BE2C (cell line): Measurements from ENCODE around the gene LRBA.
A peak's percentile ranks its signal among the peaks of the same experiment; 100 is the strongest.

ENCODE experiments used
- DNase-seq: peaks from one replicate; pipeline ENCODE4 v3.0.0-alpha.2; 2020
- H3K27me3 ChIP-seq: fragments of 250-450 bp; sonication (Bioruptor Pico); 2 replicates; pipeline ENCODE4 v1.5.1; 2020; ENCODE audit warnings: mild to moderate bottlenecking
- H3K36me3 ChIP-seq: fragments of 250-450 bp; sonication (Bioruptor Pico); 2 replicates; pipeline ENCODE4 v1.5.1; 2020; ENCODE audit warnings: mild to moderate bottlenecking
- H3K4me1 ChIP-seq: fragments of 250-450 bp; sonication (Bioruptor Pico); 2 replicates; pipeline ENCODE4 v1.5.1; 2020
- H3K4me3 ChIP-seq: 2 replicates; pipeline ENCODE4 v1.5.1; 2011; ENCODE audit warnings: low read depth, low read length
- H3K9me3 ChIP-seq: fragments of 250-450 bp; sonication (Bioruptor Pico); 2 replicates; pipeline ENCODE4 v1.5.1; 2020
- CTCF ChIP-seq: IDR thresholded peaks from 2 replicates; pipeline ENCODE4 v1.5.1; 2012; ENCODE audit warnings: mild to moderate bottlenecking, low read depth, low read length

The LRBA gene

GRCh38 chr4:150599547-150599946 lies 415.5 kb downstream of the LRBA start:
- Histone ChIP-seq H3K4me1 (peaks cover 24% of the 10 kb centered on the region), H3K9me3 (no peaks in the 10 kb centered on the region), H3K4me3 (peak overlapping the region; percentile 44), H3K27me3 (no peaks in the 10 kb centered on the region), H3K36me3 (no peaks in the 10 kb centered on the region)
- no peak for TF ChIP-seq CTCF
- DNase-seq: no peak

GRCh38 chr4:150598909-150599308 lies 416.2 kb downstream of the LRBA start:
- no peaks in the 10 kb centered on the region for H3K27me3 ChIP-seq
- H3K36me3 ChIP-seq: no peaks in the 10 kb centered on the region
- H3K4me3 ChIP-seq: peak overlapping the region; percentile 44
- DNase-seq: peak; percentile 73
- H3K9me3 ChIP-seq: no peaks in the 10 kb centered on the region
- H3K4me1 ChIP-seq: peaks cover 28% of the 10 kb centered on the region
- TF ChIP-seq CTCF: no peak

GRCh38 chr4:150593996-150594395 lies 421.1 kb downstream of the LRBA start:
- Histone ChIP-seq H3K27me3 (no peaks in the 10 kb centered on the region), H3K9me3 (no peaks in the 10 kb centered on the region), H3K4me1 (peaks cover 18% of the 10 kb centered on the region), H3K4me3 (0 out of 2 replicates have a peak overlapping the region, but pooled peaks have one; percentile 19), H3K36me3 (peaks cover 14% of the 10 kb centered on the region)
- peak; percentile 28; the same call in 1 of the 2 replicates for TF ChIP-seq CTCF
- no peak for DNase-seq

DNA sequence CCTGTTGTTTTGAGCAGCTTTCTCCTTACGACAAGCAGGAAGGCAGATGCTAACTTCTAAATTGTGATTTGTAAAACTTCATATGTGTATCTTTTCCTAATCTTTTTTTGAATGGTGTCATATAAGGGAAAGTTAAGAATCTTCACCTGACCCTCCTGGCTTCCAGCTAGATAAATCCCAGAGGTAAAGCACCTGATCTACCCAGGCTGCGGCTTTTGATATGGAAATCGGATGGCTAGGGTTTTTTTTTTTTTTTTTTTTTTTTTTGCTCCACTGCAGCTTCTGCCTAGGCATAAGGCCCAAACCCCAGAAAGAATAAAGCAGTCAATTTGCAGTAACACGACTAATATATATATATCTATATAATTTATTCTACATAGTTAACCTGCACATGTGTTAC lies 423.2 kb downstream of the LRBA start:
- Histone ChIP-seq H3K9me3 (no peaks in the 10 kb centered on the region), H3K4me1 (peaks cover 12% of the 10 kb centered on the region), H3K4me3 (peak overlapping the region; percentile 40), H3K36me3 (peaks cover 24% of the 10 kb centered on the region), H3K27me3 (no peaks in the 10 kb centered on the region)
- TF ChIP-seq CTCF: no peak
- DNase-seq: no peak

- peak; percentile 87 for DNase-seq
- H3K4me3 ChIP-seq: peak overlapping the region; percentile 91
- H3K27me3 ChIP-seq: no peaks in the 10 kb centered on the region
- peaks cover 29% of the 10 kb centered on the region for H3K36me3 ChIP-seq
- peak; percentile 29; the same call in 1 of the 2 replicates for TF ChIP-seq CTCF
- H3K9me3 ChIP-seq: no peaks in the 10 kb centered on the region
- H3K4me1 ChIP-seq: peaks cover 10% of the 10 kb centered on the region
Observed at GRCh38 chr4:150591406-150591805, 423.7 kb downstream of the LRBA start.

DNA sequence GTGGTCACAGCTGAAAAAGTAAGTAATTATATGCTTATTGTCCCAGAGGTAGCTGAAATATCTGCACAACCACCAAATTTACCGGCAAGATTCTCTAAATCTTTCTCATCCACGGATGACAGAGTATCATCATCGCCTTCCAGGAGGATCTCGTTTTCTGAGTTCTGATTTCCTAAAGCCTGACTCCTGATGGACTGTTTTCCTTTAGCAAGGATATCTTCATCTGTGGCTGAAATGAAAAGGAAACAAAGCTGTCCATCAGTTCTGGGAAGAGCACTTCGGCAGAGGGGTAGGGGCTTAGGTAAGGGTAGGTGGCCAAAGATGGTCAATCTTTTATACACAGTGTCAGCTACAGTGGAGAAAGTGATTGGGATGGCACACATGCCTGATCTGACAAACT lies 424.5 kb downstream of the LRBA start:
- H3K36me3 ChIP-seq: peaks cover 37% of the 10 kb centered on the region
- H3K27me3 ChIP-seq: no peaks in the 10 kb centered on the region
- peaks cover 10% of the 10 kb centered on the region for H3K4me1 ChIP-seq
- no peak for TF ChIP-seq CTCF
- H3K4me3 ChIP-seq: peak overlapping the region; percentile 91
- H3K9me3 ChIP-seq: no peaks in the 10 kb centered on the region
- no peak for DNase-seq
